A549 (cell line): ENCODE results near the gene GRB14. TPM values are rescaled to one million over a fixed set of nuclear protein-coding genes. Genes with fewer than 3 reads are reported as not detected.

Experiments used
- ATAC-seq, 2 experiments: fragments of 200-7000 bp in 1 of 2; fragments of >200 bp in 1 of 2; cut with Nextera tagmentation in 1 of 2; cut with Tn5 transposase in 1 of 2; 3 replicates each; pipeline versions ENCODE4 v1.8.0 to v1.9.1; 2018 to 2020; ENCODE audit warnings: mild to moderate bottlenecking in 1 of 2, moderate library complexity in 1 of 2
- CTCF ChIA-PET: fragments of 300-600 bp; sonication (Branson Sonifier 250); formaldehyde crosslinking; extraction: SDS; loops from one replicate; lab custom pipeline; 2021; ENCODE audit warnings: antibody characterized with exemption, inconsistent platforms; lab: Yijun Ruan, JAX
- POLR2A ChIA-PET: fragments of 350-600 bp; formaldehyde crosslinking; extraction: SDS; loops from one replicate; lab custom pipeline; 2021; ENCODE audit warnings: antibody characterized with exemption, inconsistent platforms; lab: Yijun Ruan, JAX
- DNase-seq, 2 experiments: peaks; one replicate each; pipeline versions ENCODE4 v3.0.0 to v3.0.0-alpha.2; 2011 to 2016; ENCODE audit warnings: low read depth in 1 of 2, low spot score in 1 of 2
- FAIRE-seq: peaks from 2 replicates; lab custom pipeline; 2011; peaks lifted over from hg19 to GRCh38; lab: Jason Lieb, UNC
- H3K27ac ChIP-seq, 2 experiments: fragments of >200 bp; sonication (Bioruptor Twin); formaldehyde crosslinking; 3 replicates each; pipeline ENCODE4 v1.5.1; 2016 to 2017
- H3K4me1 ChIP-seq: fragments of >200 bp; sonication (Bioruptor Twin); formaldehyde crosslinking; 3 replicates; pipeline ENCODE4 v1.6.1; 2016
- H3K4me2 ChIP-seq: fragments of >200 bp; sonication (Bioruptor Twin); formaldehyde crosslinking; 3 replicates; pipeline ENCODE4 v1.6.1; 2016
- H3K4me3 ChIP-seq: fragments of >200 bp; sonication (Bioruptor Twin); formaldehyde crosslinking; 3 replicates; pipeline ENCODE4 v1.5.1; 2016
- H3K9me3 ChIP-seq: fragments of >200 bp; sonication (Bioruptor Twin); formaldehyde crosslinking; 3 replicates; pipeline ENCODE4 v1.6.1; 2016
- CEBPB ChIP-seq, 2 experiments: fragments of >200 bp in 1 of 2; sonication (Bioruptor Twin) in 1 of 2; formaldehyde crosslinking in 1 of 2; IDR thresholded peaks; 2 replicates each; pipeline ENCODE4 v1.6.1; 2012 to 2016
- CTCF ChIP-seq: fragments of >200 bp; sonication (Bioruptor Twin); formaldehyde crosslinking; IDR thresholded peaks from 3 replicates; pipeline ENCODE4 v1.5.1; 2016
- EHMT2 ChIP-seq: fragments of 200-600 bp; sonication (generic); IDR thresholded peaks from 2 replicates; pipeline ENCODE4 v1.6.1; 2016; ENCODE audit warnings: antibody characterized with exemption, low read depth, mild to moderate bottlenecking, moderate library complexity
- ESRRA ChIP-seq: fragments of 150-350 bp; IDR thresholded peaks from 2 replicates; pipeline ENCODE4 v1.6.1; 2014; ENCODE audit warnings: mild to moderate bottlenecking, low read length, borderline replicate concordance
- HES2 ChIP-seq: fragments of >200 bp; sonication (Bioruptor Twin); formaldehyde crosslinking; IDR thresholded peaks from 2 replicates; pipeline ENCODE4 v1.6.1; 2016
- JUNB ChIP-seq: fragments of >200 bp; sonication (Bioruptor Twin); formaldehyde crosslinking; IDR thresholded peaks from 2 replicates; pipeline ENCODE4 v1.6.1; 2016
- KDM1A ChIP-seq: fragments of 200-600 bp; sonication (generic); IDR thresholded peaks from 2 replicates; pipeline ENCODE4 v1.6.1; 2016; ENCODE audit warnings: low read depth, mild to moderate bottlenecking
- KDM5A ChIP-seq: fragments of 200-600 bp; sonication (generic); IDR thresholded peaks from 2 replicates; pipeline ENCODE4 v1.6.1; 2016; ENCODE audit warnings: antibody characterized with exemption, mild to moderate bottlenecking
- MAFK ChIP-seq: fragments of 450-650 bp; IDR thresholded peaks from 2 replicates; pipeline ENCODE4 v1.6.1; 2014; ENCODE audit not compliant: partially characterized antibody
- POLR2A ChIP-seq: IDR thresholded peaks from 2 replicates; pipeline ENCODE4 v1.6.1; 2012; ENCODE audit warnings: mild to moderate bottlenecking, low read length
- POLR2AphosphoS2 ChIP-seq: conservative IDR thresholded peaks from 2 replicates; pipeline ENCODE4 v1.6.1; 2012; ENCODE audit warnings: low read length, improper control_type of control experiment, inconsistent platforms
- RAD21 ChIP-seq, 2 experiments: fragments of >200 bp in 1 of 2; sonication (Bioruptor Twin) in 1 of 2; formaldehyde crosslinking in 1 of 2; IDR thresholded peaks in 1 of 2; conservative IDR thresholded peaks in 1 of 2; 2 replicates in 1 of 2; 3 replicates in 1 of 2; pipeline ENCODE4 v1.6.1; 2012 to 2018; ENCODE audit warnings: inconsistent platforms in 1 of 2
- SMC3 ChIP-seq: fragments of >200 bp; sonication (Bioruptor Twin); formaldehyde crosslinking; IDR thresholded peaks from 3 replicates; pipeline ENCODE4 v1.6.1; 2018; ENCODE audit warnings: inconsistent platforms
- TP53 ChIP-seq: fragments of 250-450 bp; sonication (Bioruptor Pico); IDR thresholded peaks from 2 replicates; pipeline ENCODE4 v1.5.0; 2021; ENCODE audit warnings: mild to moderate bottlenecking, moderate library complexity
- WGBS: methylation state at CpG from one replicate; pipeline ENCODE4 v1.1.6; 2017; ENCODE audit errors: missing lambda C conversion rate; 5-methylcytosine and 5-hydroxymethylcytosine counted together
- polyA plus RNA-seq, 4 experiments: library from polyadenylated mRNA; depleted of rRNA in 3 of 4; stranded (reverse); fragments of >200 nt; fragmentation: RNase III in 1 of 4; extraction: RNeasy Plus Mini Kit Qiagen cat#74134 plus additional on column Dnase treatment in 1 of 4; gene quantifications; 2 replicates in 3 of 4; 3 replicates in 1 of 4; pipeline ENCODE4 v1.2.3, GENCODE V29; 2011 to 2017
- TF ChIP-seq, protein P1 (sequence below): fragments of 200-600 bp; sonication (generic); IDR thresholded peaks from 2 replicates; pipeline ENCODE4 v1.6.1; 2016; ENCODE audit warnings: antibody characterized with exemption, mild to moderate bottlenecking, moderate library complexity
- TF ChIP-seq, protein P2 (sequence below): fragments of 250-450 bp; sonication (Bioruptor Pico); IDR thresholded peaks from 2 replicates; pipeline ENCODE4 v1.5.0; 2021; ENCODE audit warnings: mild to moderate bottlenecking, moderate library complexity, borderline replicate concordance

Gene GRB14
- polyA plus RNA-seq, 2 of the 4 experiments (the other 2 are of a cell fraction): 18.6 to 26.0 TPM

GRCh38 chr2:164657129-164657528 lies 35.8 kb upstream of the GRB14 start:
- peak overlapping the region in 1 of 2 experiments; percentile 13; a peak in 3 of 6 replicates for H3K27ac ChIP-seq
- CTCF ChIA-PET: interaction anchor here (1.1 kb wide), 1 partner anchor 46 kb away, joined by 3 read pairs; no protein-coding TSS in a partner anchor
- DNase-seq: peak in 1 of 2 experiments; percentile 12
- no peak for TF ChIP-seq KDM1A
- no peak for TF ChIP-seq MAFK
- TF ChIP-seq, protein P1, sequence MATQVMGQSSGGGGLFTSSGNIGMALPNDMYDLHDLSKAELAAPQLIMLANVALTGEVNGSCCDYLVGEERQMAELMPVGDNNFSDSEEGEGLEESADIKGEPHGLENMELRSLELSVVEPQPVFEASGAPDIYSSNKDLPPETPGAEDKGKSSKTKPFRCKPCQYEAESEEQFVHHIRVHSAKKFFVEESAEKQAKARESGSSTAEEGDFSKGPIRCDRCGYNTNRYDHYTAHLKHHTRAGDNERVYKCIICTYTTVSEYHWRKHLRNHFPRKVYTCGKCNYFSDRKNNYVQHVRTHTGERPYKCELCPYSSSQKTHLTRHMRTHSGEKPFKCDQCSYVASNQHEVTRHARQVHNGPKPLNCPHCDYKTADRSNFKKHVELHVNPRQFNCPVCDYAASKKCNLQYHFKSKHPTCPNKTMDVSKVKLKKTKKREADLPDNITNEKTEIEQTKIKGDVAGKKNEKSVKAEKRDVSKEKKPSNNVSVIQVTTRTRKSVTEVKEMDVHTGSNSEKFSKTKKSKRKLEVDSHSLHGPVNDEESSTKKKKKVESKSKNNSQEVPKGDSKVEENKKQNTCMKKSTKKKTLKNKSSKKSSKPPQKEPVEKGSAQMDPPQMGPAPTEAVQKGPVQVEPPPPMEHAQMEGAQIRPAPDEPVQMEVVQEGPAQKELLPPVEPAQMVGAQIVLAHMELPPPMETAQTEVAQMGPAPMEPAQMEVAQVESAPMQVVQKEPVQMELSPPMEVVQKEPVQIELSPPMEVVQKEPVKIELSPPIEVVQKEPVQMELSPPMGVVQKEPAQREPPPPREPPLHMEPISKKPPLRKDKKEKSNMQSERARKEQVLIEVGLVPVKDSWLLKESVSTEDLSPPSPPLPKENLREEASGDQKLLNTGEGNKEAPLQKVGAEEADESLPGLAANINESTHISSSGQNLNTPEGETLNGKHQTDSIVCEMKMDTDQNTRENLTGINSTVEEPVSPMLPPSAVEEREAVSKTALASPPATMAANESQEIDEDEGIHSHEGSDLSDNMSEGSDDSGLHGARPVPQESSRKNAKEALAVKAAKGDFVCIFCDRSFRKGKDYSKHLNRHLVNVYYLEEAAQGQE: no peak
- no peak for TF ChIP-seq JUNB
- no peak for TF ChIP-seq KDM5A
- no peak for TF ChIP-seq CTCF
- TF ChIP-seq HES2: no peak
- TF ChIP-seq ESRRA: no peak
- TF ChIP-seq CEBPB (IDR thresholded peaks at IDR 0.05): no peak
- no peak for TF ChIP-seq EHMT2
- no peak for TF ChIP-seq TP53
- TF ChIP-seq POLR2AphosphoS2: no peak
- TF ChIP-seq POLR2A: no peak
- TF ChIP-seq, all 56 proteins: peak for 0
- WGBS: 60% methylated on average over 2 of the region's 2 CpGs
- H3K9me3 ChIP-seq: no peaks in the 10 kb centered on the region
- H3K4me1 ChIP-seq: peaks cover 25% of the 10 kb centered on the region
- peak; percentile 40 to 59; a peak in 3 of 6 replicates for ATAC-seq
- POLR2A ChIA-PET: no interaction called here
- H3K4me3 ChIP-seq: no peak overlapping the region
- no peak overlapping the region for H3K4me2 ChIP-seq
- no peak for FAIRE-seq

GRCh38 chr2:164655750-164656149 lies 34.5 kb upstream of the GRB14 start:
- H3K4me1 ChIP-seq: peaks cover 11% of the 10 kb centered on the region
- peak; percentile 41; the same call in 2 of the 3 replicates for TF ChIP-seq CTCF
- TF ChIP-seq, protein P2, sequence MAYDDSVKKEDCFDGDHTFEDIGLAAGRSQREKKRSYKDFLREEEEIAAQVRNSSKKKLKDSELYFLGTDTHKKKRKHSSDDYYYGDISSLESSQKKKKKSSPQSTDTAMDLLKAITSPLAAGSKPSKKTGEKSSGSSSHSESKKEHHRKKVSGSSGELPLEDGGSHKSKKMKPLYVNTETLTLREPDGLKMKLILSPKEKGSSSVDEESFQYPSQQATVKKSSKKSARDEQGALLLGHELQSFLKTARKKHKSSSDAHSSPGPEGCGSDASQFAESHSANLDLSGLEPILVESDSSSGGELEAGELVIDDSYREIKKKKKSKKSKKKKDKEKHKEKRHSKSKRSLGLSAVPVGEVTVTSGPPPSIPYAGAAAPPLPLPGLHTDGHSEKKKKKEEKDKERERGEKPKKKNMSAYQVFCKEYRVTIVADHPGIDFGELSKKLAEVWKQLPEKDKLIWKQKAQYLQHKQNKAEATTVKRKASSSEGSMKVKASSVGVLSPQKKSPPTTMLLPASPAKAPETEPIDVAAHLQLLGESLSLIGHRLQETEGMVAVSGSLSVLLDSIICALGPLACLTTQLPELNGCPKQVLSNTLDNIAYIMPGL (CRISPR knock-in tag): no peak
- peak; percentile 16; the same call in 1 of the 3 replicates for TF ChIP-seq SMC3
- peak; percentile 55 to 62; a peak in 4 of 5 replicates for TF ChIP-seq RAD21 (conservative IDR thresholded peaks at IDR 0.05 in 1 of 2, IDR thresholded peaks at IDR 0.05 in 1 of 2)
- peak overlapping the region; percentile 52 to 73; a peak in 4 of 6 replicates for H3K27ac ChIP-seq
- 62% methylated on average over 2 of the region's 2 CpGs for WGBS
- no peak overlapping the region for H3K4me3 ChIP-seq
- peak overlapping the region; percentile 44 for H3K4me2 ChIP-seq
- ATAC-seq: peak; percentile 50 to 81; a peak in 3 of 6 replicates
- no peak for FAIRE-seq
- POLR2A ChIA-PET: no interaction called here
- DNase-seq: peak in 1 of 2 experiments; percentile 39
- peaks cover 6% of the 10 kb centered on the region; the same call in 1 of the 3 replicates for H3K9me3 ChIP-seq
- CTCF ChIA-PET: interaction anchor here (1.3 kb wide), 1 partner anchor 95 kb away, joined by 5 read pairs; no protein-coding TSS in a partner anchor
